Ishikawa (cell line): ENCODE measurements around the gene GPR137B.

Experiments
- CREB1 ChIP-seq: IDR thresholded peaks from 2 replicates; pipeline ENCODE4 v1.6.1; 2012; ENCODE audit warnings: low read depth
- EGR1 ChIP-seq: IDR thresholded peaks from 2 replicates; pipeline ENCODE4 v1.6.1; 2012
- EP300 ChIP-seq: IDR thresholded peaks from 2 replicates; pipeline ENCODE4 v1.6.1; 2012; ENCODE audit warnings: borderline replicate concordance
- NFIC ChIP-seq: IDR thresholded peaks from 2 replicates; pipeline ENCODE4 v1.6.1; 2012
- RAD21 ChIP-seq: IDR thresholded peaks from 2 replicates; pipeline ENCODE4 v1.6.1; 2012; ENCODE audit warnings: low read depth
- TEAD4 ChIP-seq: IDR thresholded peaks from 2 replicates; pipeline ENCODE4 v1.6.1; 2012

DNA sequence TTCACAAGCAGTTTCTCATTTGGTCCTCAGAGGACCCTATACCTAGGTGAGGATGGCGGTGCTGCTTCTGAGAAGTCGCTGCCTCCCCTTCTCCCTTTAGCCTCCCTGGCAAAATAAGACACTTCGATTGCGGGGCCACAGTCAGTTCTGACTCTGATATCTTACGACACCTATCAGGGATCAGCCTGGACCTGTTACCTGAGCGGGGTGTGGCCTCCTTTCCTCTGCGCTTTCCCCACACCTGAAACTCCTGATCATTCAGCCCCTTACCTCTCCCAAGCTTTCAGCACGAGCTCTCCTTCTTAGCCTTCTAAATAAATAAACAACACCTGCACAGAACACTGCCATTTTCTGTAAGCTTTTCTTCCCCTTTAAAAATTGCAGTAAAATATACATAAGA, 24.6 kb upstream of the GPR137B start:
- TF ChIP-seq NFIC (no peak), EP300 (no peak), TEAD4 (no peak), CREB1 (no peak), RAD21 (no peak), EGR1 (no peak)
